DND-41 (cell line): ENCODE data around the gene MNT.

Experiments used
- ATAC-seq: fragments of 200-7000 bp; cut with Tn5 transposase; 3 replicates; pipeline ENCODE4 v1.9.1; 2021; ENCODE audit warnings: low read depth; ENCODE audit not compliant: insufficient read depth
- DNase-seq: peaks from one replicate; pipeline ENCODE4 v3.0.0-alpha.2; 2020
- H2AFZ ChIP-seq: 2 replicates; pipeline ENCODE4 v1.6.0; 2012; ENCODE audit warnings: low read depth, low read length
- H3K27ac ChIP-seq: 2 replicates; pipeline ENCODE4 v1.5.1; 2012; ENCODE audit warnings: low read length, inconsistent platforms
- H3K27me3 ChIP-seq: fragments of 200-600 bp; sonication (generic); 2 replicates; pipeline ENCODE4 v1.6.0; 2012; ENCODE audit warnings: low read length, mild to moderate bottlenecking, inconsistent platforms; ENCODE audit not compliant: insufficient read depth, poor library complexity
- H3K36me3 ChIP-seq: 2 replicates; pipeline ENCODE4 v1.5.1; 2012; ENCODE audit warnings: low read length, inconsistent platforms; ENCODE audit not compliant: insufficient read depth
- H3K4me1 ChIP-seq: 2 replicates; pipeline ENCODE4 v1.5.1; 2012; ENCODE audit warnings: mild to moderate bottlenecking, low read length; ENCODE audit not compliant: insufficient read depth
- H3K4me2 ChIP-seq: 2 replicates; pipeline ENCODE4 v1.6.0; 2012; ENCODE audit warnings: mild to moderate bottlenecking, moderate library complexity, low read length, inconsistent platforms; ENCODE audit not compliant: insufficient read depth
- H3K4me3 ChIP-seq, 2 experiments: fragments of 200-600 bp in 1 of 2; shearing (Covaris generic) in 1 of 2; 2 replicates each; pipeline ENCODE4 v1.5.1; 2012 to 2016; ENCODE audit warnings: inconsistent platforms in 2 of 2, low read length in 2 of 2, mild to moderate bottlenecking in 2 of 2, low read depth in 1 of 2, moderate library complexity in 1 of 2
- H3K79me2 ChIP-seq: 2 replicates; pipeline ENCODE4 v1.6.0; 2012; ENCODE audit warnings: low read length, inconsistent platforms; ENCODE audit not compliant: insufficient read depth
- H3K9ac ChIP-seq: 2 replicates; pipeline ENCODE4 v1.6.0; 2012; ENCODE audit warnings: low read depth, mild to moderate bottlenecking, inconsistent platforms, low read length, moderate library complexity
- H3K9me3 ChIP-seq: 2 replicates; pipeline ENCODE4 v1.5.1; 2012; ENCODE audit warnings: low read length, moderate library complexity, mild to moderate bottlenecking, inconsistent platforms; ENCODE audit not compliant: insufficient read depth, severe bottlenecking
- H4K20me1 ChIP-seq: 2 replicates; pipeline ENCODE4 v1.6.0; 2012; ENCODE audit warnings: low read length; ENCODE audit not compliant: insufficient read depth
- CTCF ChIP-seq: IDR thresholded peaks from 2 replicates; pipeline ENCODE4 v1.5.1; 2012; ENCODE audit warnings: borderline replicate concordance, low read length, moderate library complexity, mild to moderate bottlenecking; ENCODE audit not compliant: poor library complexity, severe bottlenecking; ENCODE audit errors: extremely low read depth
- EZH2 ChIP-seq: IDR thresholded peaks from 3 replicates; pipeline ENCODE4 v1.6.1; 2012; ENCODE audit warnings: borderline replicate concordance, low read depth, mild to moderate bottlenecking, moderate library complexity, low read length, inconsistent platforms; ENCODE audit not compliant: severe bottlenecking

The MNT gene

GRCh38 chr17:2435181-2435741 lies 34.4 kb upstream of the MNT start:
- Histone ChIP-seq H4K20me1 (no peaks in the 10 kb centered on the region), H3K79me2 (peaks cover 3% of the 10 kb centered on the region; the same call in 1 of the 2 replicates), H3K9me3 (no peaks in the 10 kb centered on the region), H3K4me3 (no peak overlapping the region), H3K9ac (no peak overlapping the region), H3K36me3 (peaks cover 63% of the 10 kb centered on the region), H3K27me3 (no peaks in the 10 kb centered on the region), H3K4me2 (no peak overlapping the region), H3K4me1 (no peaks in the 10 kb centered on the region), H2AFZ (no peak overlapping the region), H3K27ac (no peak overlapping the region)
- no peak for ATAC-seq
- TF ChIP-seq EZH2, result no peak
- no peak for TF ChIP-seq CTCF
- no peak for DNase-seq

GRCh38 chr17:2433696-2434095 lies 32.8 kb upstream of the MNT start:
- H3K4me2 ChIP-seq, result no peak overlapping the region
- H3K4me3 ChIP-seq, result no peak overlapping the region
- no peak overlapping the region for H2AFZ ChIP-seq
- no peaks in the 10 kb centered on the region for H4K20me1 ChIP-seq
- H3K27me3 ChIP-seq, result no peaks in the 10 kb centered on the region
- TF ChIP-seq CTCF, result no peak
- TF ChIP-seq EZH2, result no peak
- ATAC-seq (no peak), DNase-seq (no peak)
- no peak overlapping the region for H3K9ac ChIP-seq
- peaks cover 50% of the 10 kb centered on the region for H3K36me3 ChIP-seq
- H3K27ac ChIP-seq, result no peak overlapping the region
- no peaks in the 10 kb centered on the region for H3K4me1 ChIP-seq
- H3K9me3 ChIP-seq, result no peaks in the 10 kb centered on the region
- H3K79me2 ChIP-seq, result peaks cover 3% of the 10 kb centered on the region; the same call in 1 of the 2 replicates

- H3K9ac ChIP-seq, result no peak overlapping the region
- H3K4me3 ChIP-seq, result no peak overlapping the region
- ATAC-seq (no peak), DNase-seq (no peak)
- H4K20me1 ChIP-seq, result no peaks in the 10 kb centered on the region
- TF ChIP-seq EZH2, result no peak
- no peaks in the 10 kb centered on the region for H3K27me3 ChIP-seq
- peaks cover 16% of the 10 kb centered on the region; the same call in 1 of the 2 replicates for H3K36me3 ChIP-seq
- no peak overlapping the region for H3K27ac ChIP-seq
- no peak overlapping the region for H2AFZ ChIP-seq
- no peaks in the 10 kb centered on the region for H3K79me2 ChIP-seq
- H3K4me1 ChIP-seq, result no peaks in the 10 kb centered on the region
- H3K9me3 ChIP-seq, result no peaks in the 10 kb centered on the region
- H3K4me2 ChIP-seq, result no peak overlapping the region
These were observed 27.1 kb upstream of the MNT start for GRCh38 chr17:2427910-2428309.

- Histone ChIP-seq H3K4me3 (no peak overlapping the region), H3K36me3 (peaks cover 15% of the 10 kb centered on the region; the same call in 1 of the 2 replicates), H2AFZ (no peak overlapping the region), H3K9ac (no peak overlapping the region), H3K9me3 (no peaks in the 10 kb centered on the region), H3K27ac (no peak overlapping the region), H4K20me1 (no peaks in the 10 kb centered on the region), H3K27me3 (no peaks in the 10 kb centered on the region), H3K4me2 (no peak overlapping the region), H3K79me2 (no peaks in the 10 kb centered on the region), H3K4me1 (no peaks in the 10 kb centered on the region)
- ATAC-seq (no peak), DNase-seq (no peak)
- TF ChIP-seq EZH2, result no peak
- no peak for TF ChIP-seq CTCF
These were observed 26.4 kb upstream of the MNT start for GRCh38 chr17:2427215-2427614.
